ENCODE data around the gene FBXO41.

GRCh38 chr2:73237168-73237567 lies 47.1 kb downstream of the FBXO41 start:
- TF ChIP-seq CTCF (IDR thresholded peaks at IDR 0.05 in 2 of 3, conservative IDR thresholded peaks at IDR 0.05 in 1 of 3; ENCODE audit: insufficient read depth in 2 of 3, low read depth in 1 of 3, low read length in 3 of 3) (no peak), ZNF76 (CRISPR knock-in tag; IDR thresholded peaks at IDR 0.05; ENCODE audit: borderline replicate concordance) (no peak), ZNF282 (CRISPR knock-in tag; IDR thresholded peaks at IDR 0.05) (no peak), MYC (IDR thresholded peaks at IDR 0.05; ENCODE audit: low read depth, low read length) (no peak), MYC (CRISPR knock-in tag; IDR thresholded peaks at IDR 0.05; ENCODE audit: borderline replicate concordance, low read depth) (no peak), NCOR1 (IDR thresholded peaks at IDR 0.05) (no peak), GATAD2A (IDR thresholded peaks at IDR 0.05) (no peak), ZNF280B (CRISPR knock-in tag; IDR thresholded peaks at IDR 0.05) (no peak), MTA3 (IDR thresholded peaks at IDR 0.05; ENCODE audit: borderline replicate concordance) (no peak), ZBTB33 (CRISPR knock-in tag; IDR thresholded peaks at IDR 0.05) (no peak), SLC30A9 (CRISPR knock-in tag; IDR thresholded peaks at IDR 0.05) (no peak), POLR2AphosphoS5 (IDR thresholded peaks at IDR 0.05; ENCODE audit: control insufficient read depth, insufficient read depth, low read depth, low read length) (no peak), EGR1 (conservative IDR thresholded peaks at IDR 0.05) (no peak), THAP7 (CRISPR knock-in tag; IDR thresholded peaks at IDR 0.05) (no peak)
